ENCODE measurements around the gene ZNF486.
"Not testable (repeated sequence)": the region's sequence is repeated elsewhere in the genome, so short reads cannot be mapped to it uniquely, and the experiment has no call there.

The ZNF486 gene

GRCh38 chr19:20167020-20167644 is at the start of gene ZNF486:
TSS of gene ZNF486 (plus strand) at chr19:20167214. CDS start at chr19:20167331, 117 bp downstream.
- peak; percentile 95 for DNase-seq (ENCODE audit: low spot score)

DNA sequence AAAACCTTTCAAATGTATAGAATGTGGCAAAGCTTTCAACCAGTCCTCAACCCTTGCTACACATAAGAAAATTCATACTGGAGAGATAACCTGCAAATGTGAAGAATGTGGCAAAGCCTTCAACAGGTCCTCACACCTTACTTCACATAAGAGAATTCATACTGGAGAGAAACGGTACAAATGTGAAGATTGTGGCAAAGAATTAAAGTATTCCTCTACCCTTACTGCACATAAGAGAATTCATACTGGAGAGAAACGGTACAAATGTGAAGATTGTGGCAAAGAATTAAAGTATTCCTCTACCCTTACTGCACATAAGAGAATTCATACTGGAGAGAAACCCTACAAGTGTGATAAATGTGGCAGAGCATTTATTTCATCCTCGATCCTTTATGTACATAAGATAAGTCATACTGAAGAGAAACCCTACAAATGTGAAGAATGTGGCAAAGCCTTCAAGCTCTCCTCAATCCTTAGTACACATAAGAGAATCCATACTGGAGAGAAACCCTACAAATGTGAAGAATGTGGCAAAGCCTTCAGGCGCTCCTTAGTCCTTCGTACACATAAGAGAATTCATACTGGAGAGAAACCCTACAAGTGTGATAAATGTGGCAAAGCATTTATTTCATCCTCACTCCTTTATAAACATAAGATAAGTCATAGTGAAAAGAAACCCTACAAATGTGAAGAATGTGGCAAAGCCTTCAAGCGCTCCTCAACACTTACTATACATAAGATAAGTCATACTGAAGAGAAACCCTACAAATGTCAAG is 48.8 kb upstream of the ZNF486 start:
- not testable (repeated sequence) for DNase-seq (ENCODE audit: low spot score)

DNA sequence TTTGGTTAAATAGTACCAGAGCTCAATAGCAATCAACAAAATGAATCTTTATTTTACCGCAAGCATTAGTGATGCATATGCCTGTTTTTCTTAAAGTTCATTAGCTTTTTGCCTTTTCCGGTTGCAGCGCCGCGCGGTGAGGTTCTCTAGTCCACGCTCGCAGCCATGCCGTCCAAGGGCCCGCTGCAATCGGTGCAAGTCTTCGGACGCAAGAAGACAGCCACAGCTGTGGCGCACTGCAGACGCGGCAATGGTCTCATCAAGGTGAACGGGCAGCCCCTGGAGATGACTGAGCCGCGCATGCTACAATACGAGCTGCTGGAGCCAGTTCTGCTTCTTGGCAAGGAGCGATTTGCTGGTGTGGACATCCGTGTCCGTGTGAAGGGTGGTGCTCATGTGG is 42.1 kb upstream of the ZNF486 start:
- DNase-seq (ENCODE audit: low spot score), result no peak

DNA sequence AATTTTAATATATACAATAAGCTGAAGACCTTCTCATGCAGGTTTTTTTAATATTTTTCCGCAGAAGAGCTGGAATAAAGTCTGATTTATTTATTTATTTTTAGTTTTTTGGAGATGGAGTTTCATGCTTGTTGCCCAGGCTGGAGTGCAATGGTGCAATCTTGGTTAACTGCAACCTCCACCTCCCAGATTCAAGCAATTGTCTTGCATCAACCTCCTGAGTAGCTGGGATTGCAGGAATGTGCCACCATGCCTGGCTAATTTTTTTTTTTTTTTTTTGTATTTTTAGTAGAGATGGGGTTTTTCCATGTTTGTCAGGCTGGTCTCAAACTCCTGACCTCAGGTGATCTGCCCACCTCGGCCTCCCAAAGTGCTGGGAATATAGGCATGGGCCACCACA is 34.1 kb upstream of the ZNF486 start:
- not testable (repeated sequence) for DNase-seq (ENCODE audit: low spot score)

DNA sequence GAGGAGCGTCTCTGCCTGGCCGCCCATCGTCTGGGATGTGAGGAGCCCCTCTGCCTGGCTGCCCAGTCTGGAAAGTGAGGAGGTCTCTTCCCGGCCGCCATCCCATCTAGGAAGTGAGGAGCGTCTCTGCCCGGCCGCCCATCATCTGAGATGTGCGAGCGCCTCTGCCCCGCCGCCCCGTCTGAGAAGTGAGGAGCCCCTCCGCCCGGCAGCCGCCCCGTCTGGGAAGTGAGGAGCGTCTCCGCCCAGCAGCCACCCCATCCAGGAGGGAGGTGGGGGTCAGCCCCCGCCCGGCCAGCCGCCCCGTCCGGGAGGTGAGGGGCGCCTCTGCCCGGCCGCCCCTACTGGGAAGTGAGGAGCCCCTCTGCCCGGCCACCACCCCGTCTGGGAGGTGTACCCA is 29.3 kb upstream of the ZNF486 start:
- not testable (repeated sequence) for DNase-seq (ENCODE audit: low spot score)

DNA sequence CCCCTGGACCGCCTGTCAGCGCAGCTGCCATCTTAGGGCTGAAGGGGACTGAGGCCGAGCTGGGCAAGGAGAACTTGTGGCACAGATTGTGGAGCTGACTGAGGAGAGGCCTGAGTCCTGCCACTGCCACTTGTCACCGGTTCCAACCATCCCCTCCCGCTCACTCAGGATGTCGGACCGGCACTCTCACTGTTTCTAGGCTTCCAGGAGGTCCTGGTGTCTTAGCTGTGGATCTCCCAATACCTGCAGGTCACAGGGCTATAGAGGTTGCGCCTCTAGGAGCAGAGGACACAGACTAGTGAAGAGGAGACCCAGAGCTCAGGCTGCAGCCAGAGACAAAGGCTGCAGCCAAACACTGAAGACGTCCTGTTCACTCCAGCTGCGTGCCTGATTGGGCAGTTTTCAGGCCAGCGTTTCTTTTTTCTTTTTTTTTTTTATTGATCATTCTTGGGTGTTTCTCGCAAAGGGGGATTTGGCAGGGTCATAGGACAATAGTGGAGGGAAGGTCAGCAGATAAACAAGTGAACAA is 15.3 kb upstream of the ZNF486 start:
- no peak for DNase-seq (ENCODE audit: low spot score)

- DNase-seq (ENCODE audit: low spot score), result not testable (repeated sequence)
Measured at GRCh38 chr19:20152506-20152905, 14.5 kb upstream of the ZNF486 start.

GRCh38 chr19:20153281-20153680 is 13.7 kb upstream of the ZNF486 start:
- DNase-seq (ENCODE audit: low spot score), result no peak

DNA sequence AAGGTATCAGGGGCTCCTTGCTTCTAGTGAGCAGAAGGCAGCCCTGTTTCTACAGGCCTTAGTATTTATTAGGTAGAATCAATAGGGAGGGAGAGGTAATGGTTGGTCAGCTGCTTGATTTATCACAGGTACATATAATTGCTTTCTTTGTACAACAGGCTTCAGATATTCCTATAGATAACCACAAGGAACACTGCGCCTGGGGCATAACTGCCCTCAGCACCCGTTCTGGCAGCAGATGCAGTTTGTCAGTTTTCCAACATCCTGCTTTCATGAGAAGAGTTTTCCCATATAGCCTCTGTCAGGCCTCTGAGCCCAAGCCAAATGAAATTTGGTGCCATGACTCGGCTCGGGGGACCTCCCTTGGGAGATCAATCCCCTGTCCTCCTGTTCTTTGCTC is 12.4 kb upstream of the ZNF486 start:
- no peak for DNase-seq (ENCODE audit: low spot score)

GRCh38 chr19:20162821-20163220 is 4.2 kb upstream of the ZNF486 start:
- no peak for DNase-seq (ENCODE audit: low spot score)

DNA sequence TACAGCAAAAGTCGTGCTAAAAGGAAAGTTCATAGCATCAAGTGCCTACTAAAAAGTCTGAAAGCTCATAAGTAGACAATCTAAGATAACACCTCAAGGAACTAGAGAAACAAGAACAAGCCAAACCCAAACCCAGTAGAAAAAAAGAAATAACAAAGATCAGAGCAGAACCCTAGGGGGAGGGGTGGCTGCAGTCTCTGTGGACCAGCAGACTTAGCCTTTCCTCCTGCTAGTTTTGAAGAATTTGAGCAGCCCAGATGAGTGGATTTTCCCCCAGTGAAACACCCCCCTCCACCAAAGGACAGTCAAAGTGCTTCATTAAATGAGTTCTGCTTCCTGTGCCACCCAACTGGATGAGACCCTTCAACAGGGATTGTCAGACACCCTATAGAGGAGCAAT is 2.6 kb upstream of the ZNF486 start:
- no peak for DNase-seq (ENCODE audit: low spot score)

- no peak for DNase-seq (ENCODE audit: low spot score)
Measured at GRCh38 chr19:20165971-20166592, 932 bp upstream of the ZNF486 start.

DNA sequence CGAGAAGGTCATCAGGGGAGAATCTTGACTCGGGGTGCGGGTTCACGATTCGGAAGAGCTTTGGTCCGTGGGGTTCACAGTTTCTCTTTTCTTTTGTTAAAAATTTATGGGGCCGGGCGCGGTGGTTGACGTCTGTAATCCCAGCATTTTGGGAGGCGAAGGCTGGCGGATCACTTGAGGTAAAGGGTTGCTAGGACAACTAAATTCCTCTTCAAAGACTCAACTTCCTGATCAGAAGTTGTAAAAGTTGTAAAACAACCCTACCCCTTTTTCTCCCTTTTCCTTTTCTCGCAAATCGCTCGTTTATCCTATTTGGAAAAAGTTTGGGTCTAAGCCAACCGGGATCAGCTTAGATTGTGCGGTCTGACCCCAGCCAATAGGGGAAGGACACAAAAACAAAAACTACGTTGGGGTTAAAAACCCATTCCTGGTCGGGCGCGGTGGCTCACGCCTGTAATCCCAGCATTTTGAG is 673 bp downstream of the ZNF486 start:
- no peak for DNase-seq (ENCODE audit: low spot score)

- DNase-seq (ENCODE audit: low spot score), result no peak
Measured at GRCh38 chr19:20171285-20171684, 4.3 kb downstream of the ZNF486 start.

GRCh38 chr19:20175848-20176247 is 8.8 kb downstream of the ZNF486 start:
- DNase-seq (ENCODE audit: low spot score), result not testable (repeated sequence)

DNA sequence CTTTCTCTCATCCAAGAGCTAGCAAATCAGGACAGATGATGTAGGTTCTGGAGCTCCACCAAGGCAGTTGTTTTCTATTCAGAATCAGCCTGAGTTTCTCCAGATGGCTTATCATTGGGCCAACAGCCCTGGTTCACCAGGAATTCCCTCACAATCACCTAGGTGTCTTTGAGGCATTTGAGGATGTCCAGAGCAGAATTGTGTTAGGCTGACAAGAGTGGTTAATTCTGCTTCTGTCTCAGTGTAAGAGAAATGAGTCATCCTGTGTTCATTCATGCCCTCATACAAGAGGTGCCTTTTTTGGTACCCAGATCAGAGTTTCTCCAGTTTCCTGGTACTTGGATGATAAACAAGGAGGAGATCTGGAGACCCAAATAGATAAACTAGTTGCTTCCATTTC is 12.9 kb downstream of the ZNF486 start:
- DNase-seq (ENCODE audit: low spot score), result not testable (repeated sequence)

- DNase-seq (ENCODE audit: low spot score), result no peak
Measured at GRCh38 chr19:20182222-20182785, 15.3 kb downstream of the ZNF486 start.

GRCh38 chr19:20186174-20186573 is 19.2 kb downstream of the ZNF486 start:
- DNase-seq (ENCODE audit: low spot score), result no peak

DNA sequence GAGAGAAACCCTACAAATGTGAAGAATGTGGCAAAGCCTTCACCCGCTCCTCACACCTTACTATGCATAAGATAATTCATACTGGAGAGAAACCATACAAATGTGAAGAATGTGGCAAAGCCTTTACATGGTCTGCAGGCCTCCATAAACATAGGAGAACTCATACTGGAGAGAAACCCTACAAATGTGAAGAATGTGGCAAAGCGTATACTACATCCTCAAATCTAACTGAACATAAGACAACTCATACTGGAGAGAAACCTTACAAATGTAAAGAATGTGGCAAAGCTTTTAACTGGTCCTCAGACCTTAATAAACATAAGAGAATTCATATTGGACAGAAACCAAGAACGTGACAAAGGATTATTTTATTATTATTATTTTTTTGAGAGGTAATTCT is 30.7 kb downstream of the ZNF486 start:
- no peak for DNase-seq (ENCODE audit: low spot score)

DNA sequence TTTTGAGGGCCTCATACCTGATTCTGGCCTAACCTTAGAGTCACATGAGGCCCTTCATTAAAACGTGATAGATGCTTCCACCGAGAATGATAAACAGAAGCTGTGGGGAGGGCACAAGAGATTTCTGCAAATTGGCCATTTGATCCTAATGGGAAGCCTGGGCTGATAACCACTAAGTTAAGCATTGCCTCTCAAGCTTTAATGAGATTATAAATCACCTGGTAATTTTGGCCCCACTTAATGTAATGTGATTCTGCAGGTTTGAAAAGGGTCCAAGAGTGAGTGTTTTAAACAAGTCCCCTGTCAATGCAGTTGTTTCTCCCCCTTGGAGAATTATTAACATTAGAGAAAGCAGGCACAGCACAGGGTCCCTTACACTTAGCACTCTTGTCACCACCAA is 42.0 kb downstream of the ZNF486 start:
- DNase-seq (ENCODE audit: low spot score), result no peak

DNA sequence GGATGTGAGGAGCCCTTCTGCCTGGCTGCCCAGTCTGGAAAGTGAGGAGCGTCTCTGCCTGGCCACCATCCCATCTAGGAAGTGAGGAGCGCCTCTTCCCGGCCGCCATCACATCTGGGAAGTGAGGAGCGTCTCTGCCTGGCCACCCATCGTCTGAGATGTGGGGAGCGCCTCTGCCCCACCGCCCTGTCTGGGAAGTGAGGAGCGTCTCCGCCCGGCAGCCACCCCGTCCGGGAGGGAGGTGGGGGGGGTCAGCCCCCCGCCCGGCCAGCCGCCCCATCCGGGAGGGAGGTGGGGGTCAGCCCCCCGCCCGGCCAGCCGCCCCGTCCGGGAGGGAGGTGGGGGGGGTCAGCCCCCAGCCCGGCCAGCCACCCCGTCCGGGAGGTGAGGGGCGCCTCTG is 47.4 kb downstream of the ZNF486 start:
- DNase-seq (ENCODE audit: low spot score), result not testable (repeated sequence)

DNA sequence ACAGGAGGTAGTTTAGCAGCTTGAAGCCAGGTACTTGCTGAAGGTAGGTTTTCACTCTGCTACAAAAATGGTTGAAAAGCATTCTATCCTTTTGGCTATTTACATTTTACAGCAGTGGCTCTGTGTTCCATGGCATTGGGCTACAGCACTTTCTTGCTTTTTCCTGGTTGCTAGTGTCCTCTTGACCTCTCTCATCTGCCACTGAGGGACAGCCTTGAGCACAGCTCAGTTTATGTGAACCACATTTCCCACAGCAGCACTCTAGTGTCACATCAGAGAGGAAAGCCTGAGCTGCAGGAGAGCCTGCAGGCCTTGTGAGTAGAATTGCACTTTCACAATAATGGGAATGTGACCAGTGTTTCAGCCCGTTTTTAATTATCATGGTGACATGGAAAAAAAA is 54.6 kb downstream of the ZNF486 start:
- not testable (repeated sequence) for DNase-seq (ENCODE audit: low spot score)
